T1000 (cell line): ENCODE measurements around the gene MMP21.

Experiments
- DNase-seq: peaks from one replicate; lab custom pipeline; 2025; ENCODE audit warnings: mixed read lengths; lab: John Stamatoyannopoulos, UW

Gene MMP21

DNA sequence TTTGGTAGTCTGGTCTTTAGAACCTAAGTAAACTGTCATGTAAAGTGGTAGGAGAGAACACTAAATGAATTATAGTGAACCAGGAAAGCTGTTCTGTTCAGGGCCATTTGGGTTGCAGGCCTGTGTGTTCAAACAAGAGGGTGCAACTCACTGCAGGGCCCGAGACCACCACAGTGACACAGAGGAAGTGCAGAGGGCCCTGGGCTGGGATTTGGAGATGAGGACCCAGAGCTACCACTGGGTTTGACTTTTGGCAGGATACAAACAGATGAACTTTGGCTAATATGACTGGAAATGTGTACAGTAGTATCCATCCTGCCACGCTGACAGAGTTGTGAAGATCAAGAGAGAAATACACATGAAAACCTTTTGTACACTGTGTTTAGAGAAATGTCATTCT is 9.8 kb downstream of the MMP21 start:
- no peak for DNase-seq

- no peak for DNase-seq
These were observed 12.7 kb downstream of the MMP21 start for GRCh38 chr10:125762692-125763648.

DNA sequence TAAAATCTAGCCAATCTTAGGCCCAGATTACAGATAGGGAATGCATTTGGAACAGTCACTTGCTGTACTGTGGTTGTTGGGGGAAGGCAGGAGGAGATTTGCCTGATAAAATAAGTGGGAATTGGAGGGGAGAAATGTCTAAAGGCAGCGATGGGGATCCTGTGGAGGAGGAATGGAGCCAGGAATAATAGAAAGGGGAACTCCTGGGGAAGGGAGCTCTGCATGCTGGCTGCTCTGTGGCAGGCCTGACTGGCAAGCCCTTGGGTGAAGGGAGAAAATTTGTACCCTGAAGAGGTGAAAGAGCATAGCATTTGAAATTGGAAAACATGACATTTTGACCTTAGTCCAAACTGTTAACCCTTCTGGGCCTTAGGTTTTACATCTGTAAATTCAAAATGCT is 13.7 kb downstream of the MMP21 start:
- no peak for DNase-seq

GRCh38 chr10:125757742-125758141 is 17.9 kb downstream of the MMP21 start:
- DNase-seq = no peak

- DNase-seq = no peak
These were observed 18.7 kb downstream of the MMP21 start for GRCh38 chr10:125756853-125757487.

DNA sequence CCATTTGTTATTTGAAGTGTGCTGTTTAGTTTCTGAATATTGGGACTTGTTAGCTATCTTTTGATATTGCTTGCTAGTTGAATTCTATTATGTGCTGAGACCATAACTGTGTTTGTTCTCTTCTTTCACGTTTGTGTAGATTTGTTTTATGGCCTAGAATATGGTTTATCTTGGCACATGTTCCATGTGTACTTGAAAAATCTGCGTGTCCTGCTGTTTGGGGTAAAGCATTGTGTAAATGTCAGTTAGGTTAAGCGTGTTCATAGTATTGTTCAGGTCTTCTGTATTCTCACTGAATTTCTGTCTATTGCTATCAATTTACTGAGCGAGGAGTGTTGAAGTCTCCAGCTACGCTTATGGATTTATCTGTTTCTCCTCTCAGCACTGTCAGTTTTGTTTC is 19.4 kb downstream of the MMP21 start:
- no peak for DNase-seq

- DNase-seq = no peak
These were observed 28.2 kb downstream of the MMP21 start for GRCh38 chr10:125747417-125747816.

GRCh38 chr10:125744909-125745308 is 30.7 kb downstream of the MMP21 start:
- no peak for DNase-seq

DNA sequence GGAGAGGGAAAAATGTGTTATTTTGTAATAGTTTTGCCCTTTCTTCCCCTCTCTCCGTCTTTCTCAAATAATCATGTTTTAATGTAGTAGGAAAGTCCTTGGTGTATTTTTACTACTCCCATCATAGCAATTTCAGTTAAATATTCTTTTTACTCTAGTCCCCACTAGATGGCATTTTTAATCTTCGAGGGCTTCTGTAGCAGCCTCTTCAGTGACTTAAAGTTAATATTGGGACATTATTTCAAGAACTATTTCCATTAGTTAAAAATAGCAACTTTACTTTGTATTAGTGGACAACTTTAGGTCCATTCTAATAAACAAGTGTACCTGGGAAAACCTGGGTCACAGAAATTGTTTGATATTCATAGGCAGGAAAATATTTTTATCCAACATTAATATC is 33.2 kb downstream of the MMP21 start:
- DNase-seq = no peak

DNA sequence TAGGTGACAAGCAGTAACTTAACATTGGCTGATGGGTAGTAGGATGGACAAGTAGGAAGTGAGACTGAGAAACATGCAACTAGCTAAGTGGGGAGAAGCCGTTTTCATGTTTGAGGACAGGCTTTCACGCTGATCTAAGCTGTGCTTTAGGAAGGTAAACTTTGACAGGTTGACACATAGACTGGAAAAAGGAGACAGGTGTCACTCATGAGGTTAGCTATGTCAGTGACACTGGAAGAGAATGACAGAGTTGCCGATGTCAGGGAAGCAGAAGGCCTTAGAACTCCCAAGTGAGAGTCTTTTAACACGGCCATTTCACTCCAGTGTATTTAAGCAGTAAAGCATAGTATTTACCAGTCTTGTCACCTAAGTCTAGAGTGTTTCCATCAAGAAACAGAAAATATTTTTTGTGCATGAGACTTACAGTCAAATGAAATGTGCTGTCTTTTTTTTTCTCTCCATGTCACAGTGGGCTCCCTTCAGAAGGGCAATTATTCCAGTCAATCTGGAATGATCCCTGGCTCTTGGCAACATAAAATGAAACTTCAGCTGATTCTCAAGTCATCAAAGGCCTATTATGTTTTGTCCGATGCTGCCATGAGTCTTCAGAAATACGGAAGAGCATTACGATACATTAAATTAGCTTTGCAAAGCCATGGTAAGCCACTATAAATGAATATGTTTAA is 35.5 kb downstream of the MMP21 start:
- no peak for DNase-seq

- DNase-seq = no peak
These were observed 37.4 kb downstream of the MMP21 start for GRCh38 chr10:125738206-125738605.

DNA sequence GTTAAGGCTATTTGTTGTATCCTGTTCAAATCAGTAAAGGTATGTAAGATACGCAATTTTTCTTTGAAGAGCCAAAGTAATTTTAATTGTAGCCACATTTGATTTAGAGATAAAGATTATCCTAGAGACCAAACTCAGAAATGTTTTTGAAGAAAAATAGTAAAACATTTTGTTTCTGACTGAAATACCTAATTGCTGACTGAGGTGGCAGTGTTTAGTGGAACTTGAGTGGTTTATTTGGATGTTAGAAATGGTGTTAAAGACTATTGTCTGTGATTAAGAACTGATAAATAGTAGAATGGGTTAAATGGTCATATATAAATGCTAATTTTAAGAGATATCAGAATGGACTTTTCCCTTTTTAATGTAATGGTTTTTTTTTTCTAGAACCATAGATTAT is 40.8 kb downstream of the MMP21 start:
- no peak for DNase-seq

GRCh38 chr10:125734148-125734547 is 41.5 kb downstream of the MMP21 start:
- DNase-seq = no peak

DNA sequence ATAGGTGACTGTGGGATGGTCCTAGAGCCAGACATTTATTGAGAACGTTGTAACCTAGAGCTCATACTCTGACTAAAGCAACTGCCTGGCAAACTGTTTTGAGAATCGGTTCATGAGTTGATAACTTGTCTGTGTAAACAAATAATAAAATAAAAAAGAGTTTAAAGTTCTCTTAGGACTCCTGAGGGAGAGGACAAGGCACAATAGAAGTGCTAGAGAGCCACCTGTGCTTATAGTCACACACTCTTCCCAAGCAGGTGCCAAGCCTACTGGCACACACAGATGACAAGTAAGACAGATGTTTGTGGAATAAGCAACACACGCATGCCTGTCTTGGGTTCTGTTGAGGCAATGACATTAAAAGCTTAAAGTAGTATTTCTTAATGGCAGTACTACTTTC is 48.2 kb downstream of the MMP21 start:
- DNase-seq = no peak

GRCh38 chr10:125726914-125727313 is 48.7 kb downstream of the MMP21 start:
- DNase-seq = no peak

DNA sequence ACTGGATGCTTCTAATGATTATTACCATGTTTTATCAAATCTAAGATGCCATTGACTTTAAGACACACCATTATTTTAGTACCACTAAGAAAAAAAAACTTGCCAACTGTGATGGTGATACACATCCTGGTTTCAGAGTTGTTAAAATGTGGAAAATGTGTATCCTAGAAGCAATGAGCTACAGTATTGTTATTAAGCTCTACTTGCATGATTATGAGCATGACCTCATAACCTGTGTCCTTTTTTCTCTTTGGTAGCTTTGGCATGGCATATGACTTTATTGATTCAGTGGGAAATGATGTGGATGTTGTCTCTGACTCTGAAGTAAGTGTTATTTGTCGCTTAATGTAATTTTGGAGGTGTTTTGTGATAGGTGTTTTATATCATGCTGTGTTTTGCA is 52.8 kb downstream of the MMP21 start:
- DNase-seq = no peak

DNA sequence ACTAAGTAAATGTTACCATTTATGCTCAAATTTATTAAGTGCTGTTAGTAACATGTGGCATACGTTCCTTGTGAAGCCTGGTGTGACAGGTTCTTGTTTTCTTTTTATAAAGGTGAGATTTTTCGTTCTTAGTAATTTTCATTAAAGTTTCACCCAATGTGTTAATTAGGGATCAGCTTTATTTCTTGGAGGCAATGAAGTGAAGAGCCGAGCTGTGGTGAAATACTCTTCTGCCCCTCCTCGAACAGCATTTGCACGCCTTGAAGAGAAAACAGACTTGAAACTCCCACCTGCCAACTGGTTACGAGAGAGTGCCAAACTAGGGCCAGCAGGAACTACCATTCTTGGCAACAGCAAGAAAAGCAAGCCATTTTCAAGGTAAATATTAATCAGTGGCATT is 54.6 kb downstream of the MMP21 start:
- no peak for DNase-seq

GRCh38 chr10:125720002-125720382 is 55.6 kb downstream of the MMP21 start:
- no peak for DNase-seq

GRCh38 chr10:125719173-125720001 is 56.2 kb downstream of the MMP21 start, which contains the start of gene EDRF1:
EDRF1 (plus strand) TSS chr10:125719709; CDS start chr10:125719808, 99 bp downstream.
- DNase-seq = peak; percentile 99
